GM06990 (cell line): ENCODE data around the gene RTN4R.
"Not testable (repeated sequence)": the region's sequence is repeated elsewhere in the genome, so short reads cannot be mapped to it uniquely, and the experiment has no call there.

Source experiments
- DNase-seq: peaks from one replicate; pipeline ENCODE4 v3.0.0-alpha.2; 2011; ENCODE audit not compliant: insufficient read length; ENCODE audit errors: extremely low read depth
- H3K27me3 ChIP-seq: replicated peaks from 2 replicates; pipeline ENCODE4 v1.6.0; 2011; ENCODE audit warnings: low read length; ENCODE audit not compliant: control insufficient read depth, insufficient read depth
- H3K36me3 ChIP-seq: 2 replicates; pipeline ENCODE4 v1.5.1; 2011; ENCODE audit warnings: low read length; ENCODE audit not compliant: control insufficient read depth, insufficient read depth
- H3K4me3 ChIP-seq: replicated peaks from 2 replicates; pipeline ENCODE4 v1.5.1; 2011; ENCODE audit warnings: low read depth, mild to moderate bottlenecking, control low read depth, low read length
- TF ChIP-seq, protein P1 (sequence below): IDR thresholded peaks from 2 replicates; pipeline ENCODE4 v1.5.1; 2011; ENCODE audit warnings: low read length, control low read depth, mild to moderate bottlenecking, inconsistent platforms; ENCODE audit not compliant: insufficient read depth, poor library complexity, severe bottlenecking

Gene RTN4R

GRCh38 chr22:20273758-20274181 is 5.7 kb upstream of the RTN4R start:
- Histone ChIP-seq H3K4me3 (no peak overlapping the region), H3K27me3 (no peaks in the 10 kb centered on the region), H3K36me3 (no peaks in the 10 kb centered on the region)
- DNase-seq: no peak
- TF ChIP-seq, protein P1, sequence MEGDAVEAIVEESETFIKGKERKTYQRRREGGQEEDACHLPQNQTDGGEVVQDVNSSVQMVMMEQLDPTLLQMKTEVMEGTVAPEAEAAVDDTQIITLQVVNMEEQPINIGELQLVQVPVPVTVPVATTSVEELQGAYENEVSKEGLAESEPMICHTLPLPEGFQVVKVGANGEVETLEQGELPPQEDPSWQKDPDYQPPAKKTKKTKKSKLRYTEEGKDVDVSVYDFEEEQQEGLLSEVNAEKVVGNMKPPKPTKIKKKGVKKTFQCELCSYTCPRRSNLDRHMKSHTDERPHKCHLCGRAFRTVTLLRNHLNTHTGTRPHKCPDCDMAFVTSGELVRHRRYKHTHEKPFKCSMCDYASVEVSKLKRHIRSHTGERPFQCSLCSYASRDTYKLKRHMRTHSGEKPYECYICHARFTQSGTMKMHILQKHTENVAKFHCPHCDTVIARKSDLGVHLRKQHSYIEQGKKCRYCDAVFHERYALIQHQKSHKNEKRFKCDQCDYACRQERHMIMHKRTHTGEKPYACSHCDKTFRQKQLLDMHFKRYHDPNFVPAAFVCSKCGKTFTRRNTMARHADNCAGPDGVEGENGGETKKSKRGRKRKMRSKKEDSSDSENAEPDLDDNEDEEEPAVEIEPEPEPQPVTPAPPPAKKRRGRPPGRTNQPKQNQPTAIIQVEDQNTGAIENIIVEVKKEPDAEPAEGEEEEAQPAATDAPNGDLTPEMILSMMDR: no peak

DNA sequence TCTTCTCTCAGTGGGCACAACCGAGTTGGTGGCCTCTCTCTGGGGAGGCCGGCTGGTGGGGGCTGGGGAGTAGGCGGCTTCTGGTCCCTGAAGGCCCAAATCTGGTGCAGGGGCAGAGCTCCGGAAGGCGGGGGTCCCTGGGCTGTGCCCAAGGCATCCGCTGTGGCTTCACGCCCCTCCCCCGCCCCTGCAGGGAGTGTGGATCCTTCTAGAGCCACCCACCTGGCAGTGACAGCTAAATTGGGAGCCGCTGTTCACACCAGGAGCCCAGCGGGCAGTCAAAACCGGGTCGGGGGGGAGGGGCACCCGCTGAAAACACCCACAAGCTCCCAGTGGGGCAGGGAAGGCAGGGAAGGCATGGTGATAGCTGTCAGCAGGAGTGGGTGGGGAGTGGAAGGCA is 4.6 kb upstream of the RTN4R start:
- DNase-seq: no peak

DNA sequence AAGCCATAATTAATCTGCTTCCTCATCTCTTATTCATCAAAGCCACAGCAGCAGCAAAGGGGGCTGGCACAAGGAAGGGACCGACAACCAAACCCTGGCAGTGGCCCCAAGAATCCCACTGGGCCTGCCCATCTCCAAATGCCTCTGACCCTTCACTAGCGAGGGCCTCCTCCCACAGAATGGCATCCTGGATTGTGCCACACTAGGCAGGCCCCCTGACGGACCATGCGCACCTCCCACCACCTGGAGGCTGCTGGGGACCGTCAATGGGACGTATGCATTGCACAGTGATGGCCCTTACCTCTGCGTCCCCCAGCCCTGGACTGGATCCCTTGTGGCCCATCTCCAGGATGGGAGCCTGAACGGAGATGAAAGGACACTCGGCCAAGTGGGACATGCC is 4.1 kb upstream of the RTN4R start:
- DNase-seq: no peak
- H3K4me3 ChIP-seq: no peak overlapping the region
- TF ChIP-seq, protein P1: no peak
- H3K27me3 ChIP-seq: peaks cover under 1% of the 10 kb centered on the region; the same call in 1 of the 2 replicates
- no peaks in the 10 kb centered on the region for H3K36me3 ChIP-seq

More for the DNA sequence above, 4.6 kb upstream of the RTN4R start:
- H3K27me3 ChIP-seq: no peaks in the 10 kb centered on the region
- H3K4me3 ChIP-seq: no peak overlapping the region
- TF ChIP-seq, protein P1: no peak
- no peaks in the 10 kb centered on the region for H3K36me3 ChIP-seq

DNA sequence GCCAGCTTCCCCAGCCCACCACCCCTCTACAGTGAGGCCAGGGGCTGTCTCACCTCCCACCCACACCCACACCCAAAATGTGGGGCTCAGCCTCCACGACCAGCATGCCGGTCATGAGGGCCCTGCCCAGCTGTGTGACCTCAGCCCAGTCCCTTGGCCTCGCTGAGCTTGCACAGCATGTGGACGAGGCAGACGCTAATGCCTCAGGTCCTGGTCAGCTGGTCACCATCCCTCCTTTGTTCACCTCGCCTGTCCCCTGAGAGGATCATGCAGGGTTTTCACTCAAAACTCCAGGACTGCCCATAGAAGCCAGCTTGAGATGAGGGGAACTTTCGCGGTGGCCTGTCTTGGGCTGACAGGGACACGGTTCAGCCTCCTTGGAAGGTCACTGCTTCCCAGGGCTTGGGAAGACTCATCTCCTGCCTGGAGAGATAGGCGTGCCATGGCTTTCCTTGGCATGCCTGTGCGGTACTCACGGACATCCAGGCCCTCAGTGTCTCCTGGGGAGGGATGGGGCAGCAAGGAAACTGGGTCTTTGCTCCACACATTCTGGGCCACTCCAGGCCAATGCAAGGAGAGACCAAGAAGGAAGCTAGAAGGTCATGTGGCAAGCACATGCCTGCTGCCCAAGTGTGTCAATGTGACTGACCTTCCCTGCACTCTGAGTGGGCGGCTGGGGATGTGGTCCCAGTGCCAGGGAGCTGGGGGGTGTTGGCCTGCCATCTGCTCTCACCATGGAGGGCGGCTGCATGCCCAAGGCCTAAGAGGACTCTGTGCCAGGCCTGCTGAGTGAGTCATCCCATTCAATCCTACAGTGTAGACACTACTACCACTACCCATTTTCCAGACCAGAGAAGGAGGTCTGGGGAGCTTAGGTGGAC is 3.2 kb upstream of the RTN4R start:
- Histone ChIP-seq H3K27me3 (peaks cover 2% of the 10 kb centered on the region; the same call in 1 of the 2 replicates), H3K4me3 (no peak overlapping the region), H3K36me3 (no peaks in the 10 kb centered on the region)
- no peak for DNase-seq
- TF ChIP-seq, protein P1: no peak

GRCh38 chr22:20270190-20271113 is 2.3 kb upstream of the RTN4R start:
- not testable (repeated sequence) for H3K36me3 ChIP-seq, DNase-seq, H3K27me3 ChIP-seq, H3K4me3 ChIP-seq

DNA sequence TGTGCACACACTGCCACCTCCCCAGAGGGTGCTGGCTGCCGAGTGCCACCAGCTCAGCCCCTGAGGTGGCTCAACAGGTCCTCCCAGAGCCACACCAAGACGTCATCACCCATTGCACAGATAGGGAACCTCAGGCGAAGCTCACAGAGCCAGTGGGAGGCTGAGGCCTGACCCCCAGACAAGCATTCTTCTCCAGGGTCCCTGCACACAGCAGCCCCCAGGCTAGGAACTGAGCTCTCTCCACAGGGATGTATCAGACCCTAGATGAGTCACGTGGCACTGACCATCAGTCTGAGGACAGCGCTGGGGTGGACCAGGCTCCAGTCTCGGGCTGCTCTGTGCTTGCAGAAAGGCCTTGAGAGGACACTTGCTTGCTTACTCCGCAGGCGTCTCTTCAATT is 1.6 kb upstream of the RTN4R start:
- DNase-seq, H3K4me3 ChIP-seq, H3K36me3 ChIP-seq, H3K27me3 ChIP-seq: not testable (repeated sequence)

GRCh38 chr22:20269201-20269600 is 1.1 kb upstream of the RTN4R start:
- not testable (repeated sequence) for H3K36me3 ChIP-seq, H3K4me3 ChIP-seq, H3K27me3 ChIP-seq, DNase-seq
